Keratinocyte (primary cell): ENCODE results near the gene PABPN1. TPM values are rescaled to one million over a fixed set of nuclear protein-coding genes. Genes with fewer than 3 reads are reported as not detected.

ENCODE experiments used
- DNase-seq: peaks from one replicate; pipeline ENCODE4 v3.0.0-alpha.2; 2011; ENCODE audit warnings: low read depth, missing footprints, low spot score
- FAIRE-seq: peaks from 2 replicates; lab custom pipeline; 2011; peaks lifted over from hg19 to GRCh38; lab: Jason Lieb, UNC
- H2AFZ ChIP-seq: 2 replicates; pipeline ENCODE4 v1.6.0; 2012; ENCODE audit warnings: low read length, control low read depth, inconsistent platforms; ENCODE audit not compliant: control insufficient read depth
- H3K27ac ChIP-seq: 2 replicates; pipeline ENCODE4 v1.5.1; 2011; ENCODE audit warnings: low read length; ENCODE audit not compliant: control insufficient read depth, insufficient read depth
- H3K27me3 ChIP-seq: 3 replicates; pipeline ENCODE4 v1.6.0; 2011; ENCODE audit warnings: low read length; ENCODE audit not compliant: control insufficient read depth, insufficient read depth; ENCODE audit errors: extremely low read depth
- H3K36me3 ChIP-seq, 2 experiments: 2 replicates in 1 of 2; 3 replicates in 1 of 2; pipeline ENCODE4 v1.5.1; 2011; ENCODE audit warnings: low read length in 2 of 2, mild to moderate bottlenecking in 1 of 2; ENCODE audit not compliant: control insufficient read depth in 2 of 2, insufficient read depth in 2 of 2; ENCODE audit errors: extremely low read depth in 1 of 2
- H3K4me1 ChIP-seq: 3 replicates; pipeline ENCODE4 v1.5.1; 2011; ENCODE audit warnings: low read length; ENCODE audit not compliant: control insufficient read depth, insufficient read depth; ENCODE audit errors: extremely low read depth
- H3K4me2 ChIP-seq: 3 replicates; pipeline ENCODE4 v1.6.0; 2011; ENCODE audit warnings: low read depth, low read length; ENCODE audit not compliant: control insufficient read depth, insufficient read depth; ENCODE audit errors: extremely low read depth
- H3K4me3 ChIP-seq, 3 experiments: fragments of 200-600 bp in 1 of 3; sonication (generic) in 1 of 3; 2 replicates in 2 of 3; 3 replicates in 1 of 3; pipeline ENCODE4 v1.5.1; 2011 to 2016; ENCODE audit warnings: low read length in 3 of 3, mild to moderate bottlenecking in 3 of 3, control low read depth in 2 of 3, inconsistent platforms in 1 of 3, low read depth in 1 of 3, mixed read lengths in 1 of 3, mixed run types in 1 of 3, moderate library complexity in 1 of 3; ENCODE audit not compliant: control insufficient read depth in 2 of 3, insufficient read depth in 2 of 3; ENCODE audit errors: extremely low read depth in 1 of 3
- H3K79me2 ChIP-seq: 2 replicates; pipeline ENCODE4 v1.6.0; 2012; ENCODE audit warnings: low read length; ENCODE audit not compliant: control insufficient read depth, insufficient read depth
- H3K9ac ChIP-seq: 3 replicates; pipeline ENCODE4 v1.6.0; 2011; ENCODE audit warnings: low read length; ENCODE audit not compliant: control insufficient read depth, insufficient read depth; ENCODE audit errors: extremely low read depth
- H3K9me1 ChIP-seq: 3 replicates; pipeline ENCODE4 v1.6.0; 2011; ENCODE audit warnings: low read length; ENCODE audit not compliant: control insufficient read depth, insufficient read depth; ENCODE audit errors: extremely low read depth
- H3K9me3 ChIP-seq: 2 replicates; pipeline ENCODE4 v1.5.1; 2012; ENCODE audit warnings: low read depth, low read length; ENCODE audit not compliant: control insufficient read depth
- H4K20me1 ChIP-seq: 3 replicates; pipeline ENCODE4 v1.6.0; 2011; ENCODE audit warnings: low read length; ENCODE audit not compliant: control insufficient read depth, insufficient read depth; ENCODE audit errors: extremely low read depth
- EZH2 ChIP-seq: IDR thresholded peaks from one replicate; pipeline ENCODE4 v1.6.1; 2012; ENCODE audit warnings: inconsistent platforms, mild to moderate bottlenecking, low read length, moderate library complexity
- dilution Hi-C: fragments of 300-500 bp; cut with MboI; formaldehyde crosslinking; loops from one replicate; pipeline ENCODE4 v1.7.0; 2020; ENCODE audit warnings: low sequenced_read_pairs; ENCODE audit not compliant: extremely low pct_ligation_motif_present
- polyA plus RNA-seq, 5 experiments: library from polyadenylated mRNA; depleted of rRNA in 3 of 5; stranded (reverse) in 3 of 5; stranded (forward) in 1 of 5; unstranded in 1 of 5; fragments of >200 nt; gene quantifications; 1 replicate in 1 of 5; 2 replicates in 3 of 5; 3 replicates in 1 of 5; pipeline versions ENCODE4 v1.2.1 to v1.2.3, GENCODE V29; 2011 to 2012; ENCODE audit warnings: missing spikeins in 2 of 5, low read depth in 1 of 5, low replicate concordance in 1 of 5
- TF ChIP-seq, protein P1 (sequence below), 3 experiments: IDR thresholded peaks in 1 of 3; conservative IDR thresholded peaks in 1 of 3; optimal IDR thresholded peaks in 1 of 3; 2 replicates in 2 of 3; 3 replicates in 1 of 3; pipeline versions ENCODE3 to v1.5.1; 2011; ENCODE audit warnings: low read length in 3 of 3, mild to moderate bottlenecking in 3 of 3, moderate library complexity in 2 of 3, control low read depth in 1 of 3, inconsistent platforms in 1 of 3; ENCODE audit not compliant: insufficient read depth in 2 of 3; ENCODE audit errors: extremely low read depth in 1 of 3

The PABPN1 gene
- polyA plus RNA-seq, 1 donor (not counting 4 experiments of a cell fraction or from before 2014, with no cell fraction given), result 185 TPM

DNA sequence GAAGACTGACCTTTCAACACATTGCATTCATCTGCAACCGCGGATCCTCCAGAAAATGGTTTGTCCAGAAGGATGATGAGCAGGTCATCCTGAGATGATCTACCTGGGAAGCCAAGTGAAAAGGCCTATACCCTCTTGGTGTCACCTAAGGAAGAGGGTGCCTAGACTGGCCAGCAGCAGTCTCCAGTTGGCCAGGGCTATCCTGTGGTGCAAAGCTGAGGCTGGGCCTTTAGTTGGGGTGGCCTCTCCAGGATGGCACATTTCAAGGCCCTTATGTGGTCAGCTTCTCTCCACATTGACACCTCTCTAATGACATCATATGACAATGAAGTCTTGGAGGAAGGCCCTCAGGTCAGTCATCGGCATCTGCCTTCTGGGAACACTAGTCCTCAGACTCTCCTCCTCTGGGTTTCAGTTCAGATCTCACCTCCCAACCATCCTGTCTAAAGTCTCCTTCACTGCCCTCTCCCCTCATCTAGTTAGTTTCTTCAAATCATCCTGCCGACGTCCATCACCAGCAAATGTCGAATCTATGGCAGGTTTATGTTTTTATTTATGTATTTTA lies 34.7 kb downstream of the PABPN1 start:
- no peak for TF ChIP-seq EZH2
- TF ChIP-seq, protein P1, sequence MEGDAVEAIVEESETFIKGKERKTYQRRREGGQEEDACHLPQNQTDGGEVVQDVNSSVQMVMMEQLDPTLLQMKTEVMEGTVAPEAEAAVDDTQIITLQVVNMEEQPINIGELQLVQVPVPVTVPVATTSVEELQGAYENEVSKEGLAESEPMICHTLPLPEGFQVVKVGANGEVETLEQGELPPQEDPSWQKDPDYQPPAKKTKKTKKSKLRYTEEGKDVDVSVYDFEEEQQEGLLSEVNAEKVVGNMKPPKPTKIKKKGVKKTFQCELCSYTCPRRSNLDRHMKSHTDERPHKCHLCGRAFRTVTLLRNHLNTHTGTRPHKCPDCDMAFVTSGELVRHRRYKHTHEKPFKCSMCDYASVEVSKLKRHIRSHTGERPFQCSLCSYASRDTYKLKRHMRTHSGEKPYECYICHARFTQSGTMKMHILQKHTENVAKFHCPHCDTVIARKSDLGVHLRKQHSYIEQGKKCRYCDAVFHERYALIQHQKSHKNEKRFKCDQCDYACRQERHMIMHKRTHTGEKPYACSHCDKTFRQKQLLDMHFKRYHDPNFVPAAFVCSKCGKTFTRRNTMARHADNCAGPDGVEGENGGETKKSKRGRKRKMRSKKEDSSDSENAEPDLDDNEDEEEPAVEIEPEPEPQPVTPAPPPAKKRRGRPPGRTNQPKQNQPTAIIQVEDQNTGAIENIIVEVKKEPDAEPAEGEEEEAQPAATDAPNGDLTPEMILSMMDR (optimal IDR thresholded peaks at IDR 0.05 in 1 of 3, IDR thresholded peaks at IDR 0.05 in 1 of 3, conservative IDR thresholded peaks at IDR 0.05 in 1 of 3; ENCODE audit: extremely low read depth in 1 of 3, insufficient read depth in 2 of 3, low read length in 3 of 3), result no peak
- Histone ChIP-seq H3K9ac (no peak overlapping the region), H3K4me3 (no peak overlapping the region), H3K9me1 (no peaks in the 10 kb centered on the region), H3K36me3 (peaks cover 0 to 2% of the 10 kb centered on the region in 2 experiments), H4K20me1 (no peaks in the 10 kb centered on the region), H3K79me2 (no peaks in the 10 kb centered on the region), H3K9me3 (no peaks in the 10 kb centered on the region), H3K4me1 (peaks cover 3% of the 10 kb centered on the region), H3K4me2 (no peak overlapping the region), H3K27me3 (peaks cover 19% of the 10 kb centered on the region), H2AFZ (no peak overlapping the region), H3K27ac (no peak overlapping the region)
- dilution Hi-C loops, result no loop called here
- FAIRE-seq (no peak), DNase-seq (no peak)

GRCh38 chr14:23356662-23357061 lies 35.4 kb downstream of the PABPN1 start:
- H2AFZ ChIP-seq, result no peak overlapping the region
- H3K27me3 ChIP-seq, result peaks cover 11% of the 10 kb centered on the region
- H3K9me1 ChIP-seq, result no peaks in the 10 kb centered on the region
- TF ChIP-seq, protein P1 (optimal IDR thresholded peaks at IDR 0.05 in 1 of 3, IDR thresholded peaks at IDR 0.05 in 1 of 3, conservative IDR thresholded peaks at IDR 0.05 in 1 of 3; ENCODE audit: extremely low read depth in 1 of 3, insufficient read depth in 2 of 3, low read length in 3 of 3), result no peak
- TF ChIP-seq EZH2, result no peak
- no peak overlapping the region for H3K4me2 ChIP-seq
- FAIRE-seq, result no peak
- no peaks in the 10 kb centered on the region for H3K9me3 ChIP-seq
- H3K4me3 ChIP-seq, result no peak overlapping the region
- dilution Hi-C loops, result no loop called here
- H3K27ac ChIP-seq, result no peak overlapping the region
- H3K79me2 ChIP-seq, result no peaks in the 10 kb centered on the region
- H3K36me3 ChIP-seq, result peaks cover 0 to 2% of the 10 kb centered on the region in 2 experiments
- peaks cover 3% of the 10 kb centered on the region for H3K4me1 ChIP-seq
- no peak for DNase-seq
- H4K20me1 ChIP-seq, result no peaks in the 10 kb centered on the region
- H3K9ac ChIP-seq, result no peak overlapping the region
